Smooth muscle cell (in vitro differentiated cells): Measurements from ENCODE around the gene TAF10. TPM values are rescaled to one million over a fixed set of nuclear protein-coding genes. Genes with fewer than 3 reads are reported as not detected.

Source experiments
- DNase-seq: peaks from one replicate; lab custom pipeline; 2025; ENCODE audit not compliant: unreplicated experiment; lab: John Stamatoyannopoulos, UW
- H2AFZ ChIP-seq: fragments of 200-600 bp; sonication (generic); 2 replicates; pipeline ENCODE4 v1.6.0; 2016; ENCODE audit warnings: antibody characterized with exemption, low read depth, mild to moderate bottlenecking
- H3F3A ChIP-seq: fragments of 200-600 bp; sonication (generic); 2 replicates; pipeline ENCODE4 v1.6.0; 2017; ENCODE audit warnings: antibody characterized with exemption, low read depth
- H3K27ac ChIP-seq: fragments of 200-600 bp; sonication (generic); 2 replicates; pipeline ENCODE4 v1.5.1; 2016; ENCODE audit warnings: low read depth, mild to moderate bottlenecking
- H3K27me3 ChIP-seq: fragments of 200-600 bp; sonication (generic); 2 replicates; pipeline ENCODE4 v1.6.1; 2016; ENCODE audit warnings: low read depth, mild to moderate bottlenecking
- H3K36me3 ChIP-seq: fragments of 200-600 bp; sonication (generic); 2 replicates; pipeline ENCODE4 v1.5.1; 2016; ENCODE audit warnings: low read depth
- H3K4me1 ChIP-seq: fragments of 200-600 bp; sonication (generic); 2 replicates; pipeline ENCODE4 v1.5.1; 2016; ENCODE audit warnings: low read depth
- H3K4me2 ChIP-seq: fragments of 200-600 bp; sonication (generic); 2 replicates; pipeline ENCODE4 v1.6.0; 2016; ENCODE audit warnings: mild to moderate bottlenecking
- H3K4me3 ChIP-seq: fragments of 200-600 bp; sonication (generic); 2 replicates; pipeline ENCODE4 v1.5.1; 2016; ENCODE audit warnings: mild to moderate bottlenecking
- H3K79me2 ChIP-seq: fragments of 200-600 bp; sonication (generic); 2 replicates; pipeline ENCODE4 v1.6.0; 2016; ENCODE audit warnings: low read depth, mild to moderate bottlenecking
- H3K9ac ChIP-seq: fragments of 200-600 bp; sonication (generic); 2 replicates; pipeline ENCODE4 v1.6.0; 2016; ENCODE audit warnings: low read depth
- H3K9me3 ChIP-seq: fragments of 200-600 bp; sonication (generic); replicated peaks from 2 replicates; pipeline ENCODE4 v1.5.1; 2016; ENCODE audit warnings: low read depth
- H4K20me1 ChIP-seq: fragments of 200-600 bp; sonication (generic); 2 replicates; pipeline ENCODE4 v1.6.0; 2016; ENCODE audit warnings: low read depth
- WGBS: methylation state at CpG from one replicate; pipeline ENCODE4 v1.1.7; 2016; ENCODE audit warnings: low lambda C conversion rate; 5-methylcytosine and 5-hydroxymethylcytosine counted together
- polyA plus RNA-seq: library from polyadenylated mRNA; unstranded; fragments of >200 nt; fragmentation: Nextera tagmentation; extraction: Ambion mirVana; gene quantifications from 2 replicates; pipeline ENCODE4 v1.2.1, GENCODE V29; 2016
- total RNA-seq: library from RNA; depleted of rRNA; stranded (reverse); fragments of >200 nt; gene quantifications from 2 replicates; pipeline ENCODE4 v1.2.3, GENCODE V29; 2014
- TF ChIP-seq, protein P1 (sequence below): fragments of 200-600 bp; sonication (generic); IDR thresholded peaks from 2 replicates; pipeline ENCODE4 v1.5.1; 2017; ENCODE audit warnings: borderline replicate concordance, mild to moderate bottlenecking, antibody characterized with exemption; ENCODE audit not compliant: insufficient read depth, poor library complexity, severe bottlenecking

TAF10 gene
- total and polyA plus RNA-seq, 2 experiments from 2014 or later: 83.3 to 373 TPM

DNA sequence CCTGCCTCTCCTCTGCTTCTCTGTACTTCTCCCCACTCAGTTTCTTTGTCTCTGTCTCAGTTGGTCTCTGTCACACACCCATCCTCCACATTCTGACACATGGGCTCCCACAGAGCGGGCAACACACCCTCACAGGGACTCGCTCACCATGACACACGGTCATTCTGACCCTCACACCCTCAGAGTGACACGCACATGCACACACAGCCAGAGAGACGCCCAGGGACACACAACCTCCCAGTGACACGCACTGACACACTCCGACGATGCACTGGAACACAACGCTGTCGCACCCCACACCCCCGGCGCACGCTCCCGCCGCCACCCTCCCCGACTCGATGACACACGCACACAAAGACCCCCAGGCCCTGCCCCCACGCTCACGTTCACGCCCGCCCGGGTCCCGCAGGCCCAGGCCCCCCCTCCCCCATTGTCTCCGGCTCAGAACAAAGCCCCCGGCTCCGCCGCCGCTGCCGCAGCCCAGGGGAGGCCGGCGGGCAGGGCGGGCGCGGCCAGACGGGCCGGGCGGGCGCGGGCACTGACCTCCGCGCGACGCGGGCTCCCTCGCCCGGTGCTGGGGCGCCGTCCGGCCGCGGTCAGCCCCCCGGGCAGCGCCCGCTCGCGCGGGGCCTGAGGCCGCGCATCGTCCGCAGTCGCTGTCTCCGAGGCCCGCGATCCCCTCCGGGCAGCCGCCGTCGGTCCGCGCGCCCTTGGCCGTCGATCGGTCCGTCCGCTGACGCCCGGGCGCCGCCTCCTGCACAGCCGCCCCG is 43.2 kb upstream of the TAF10 start:
- Histone ChIP-seq H3K4me3 (peak overlapping the region; percentile 65), H3K36me3 (no peaks in the 10 kb centered on the region), H2AFZ (peak overlapping the region; percentile 75), H3K9me3 (no peaks in the 10 kb centered on the region), H3K4me1 (peaks cover 6% of the 10 kb centered on the region), H3K79me2 (peaks cover 19% of the 10 kb centered on the region), H3K9ac (peak overlapping the region; percentile 39), H3K27me3 (no peaks in the 10 kb centered on the region), H3K4me2 (peak overlapping the region; percentile 86), H3F3A (no peaks in the 10 kb centered on the region), H3K27ac (peak overlapping the region; percentile 11), H4K20me1 (peaks cover 33% of the 10 kb centered on the region)
- no peak for DNase-seq
- TF ChIP-seq, protein P1, sequence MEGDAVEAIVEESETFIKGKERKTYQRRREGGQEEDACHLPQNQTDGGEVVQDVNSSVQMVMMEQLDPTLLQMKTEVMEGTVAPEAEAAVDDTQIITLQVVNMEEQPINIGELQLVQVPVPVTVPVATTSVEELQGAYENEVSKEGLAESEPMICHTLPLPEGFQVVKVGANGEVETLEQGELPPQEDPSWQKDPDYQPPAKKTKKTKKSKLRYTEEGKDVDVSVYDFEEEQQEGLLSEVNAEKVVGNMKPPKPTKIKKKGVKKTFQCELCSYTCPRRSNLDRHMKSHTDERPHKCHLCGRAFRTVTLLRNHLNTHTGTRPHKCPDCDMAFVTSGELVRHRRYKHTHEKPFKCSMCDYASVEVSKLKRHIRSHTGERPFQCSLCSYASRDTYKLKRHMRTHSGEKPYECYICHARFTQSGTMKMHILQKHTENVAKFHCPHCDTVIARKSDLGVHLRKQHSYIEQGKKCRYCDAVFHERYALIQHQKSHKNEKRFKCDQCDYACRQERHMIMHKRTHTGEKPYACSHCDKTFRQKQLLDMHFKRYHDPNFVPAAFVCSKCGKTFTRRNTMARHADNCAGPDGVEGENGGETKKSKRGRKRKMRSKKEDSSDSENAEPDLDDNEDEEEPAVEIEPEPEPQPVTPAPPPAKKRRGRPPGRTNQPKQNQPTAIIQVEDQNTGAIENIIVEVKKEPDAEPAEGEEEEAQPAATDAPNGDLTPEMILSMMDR: no peak
- WGBS: 7% methylated on average over 18 of the region's 84 CpGs

DNA sequence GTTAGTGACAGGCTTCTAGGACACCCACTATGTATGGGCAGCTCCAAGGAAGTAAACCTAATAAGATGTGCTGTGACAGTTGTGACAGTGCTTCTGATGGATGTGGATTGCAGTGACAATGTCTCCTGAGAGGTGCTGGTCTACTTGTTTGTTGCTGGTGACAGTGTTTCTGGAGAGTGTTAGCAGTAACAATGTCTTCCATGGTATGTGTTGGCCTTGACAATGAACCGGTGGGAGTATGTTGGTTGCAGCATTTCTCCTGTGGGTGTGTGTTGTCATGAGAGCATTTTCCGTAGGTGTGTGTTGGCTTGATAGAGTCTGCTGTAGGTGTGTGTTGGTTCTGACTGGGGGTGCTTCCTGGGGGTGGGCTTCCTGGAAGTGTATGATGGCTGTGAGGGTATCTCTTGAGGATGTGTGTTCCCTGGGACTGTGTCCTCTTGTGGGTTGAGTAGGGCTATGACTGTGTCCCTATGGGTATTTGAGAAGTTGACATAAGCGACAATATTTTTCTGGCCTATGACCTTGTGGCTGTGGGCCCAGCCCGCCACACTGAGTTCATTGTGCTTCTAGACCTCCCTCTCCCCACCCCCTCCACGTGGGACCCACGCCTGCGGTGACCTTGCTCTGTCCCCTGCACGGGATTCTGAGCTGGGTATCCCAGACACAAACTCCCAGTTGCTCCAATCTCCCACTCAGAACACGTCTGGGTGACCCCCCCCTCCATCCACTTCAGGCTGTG is 42.4 kb upstream of the TAF10 start:
- 69% methylated on average over 9 of the region's 9 CpGs for WGBS
- TF ChIP-seq, protein P1: no peak
- Histone ChIP-seq H3K36me3 (no peaks in the 10 kb centered on the region), H3K27me3 (no peaks in the 10 kb centered on the region), H3K4me2 (peak overlapping the region; percentile 86), H3K9ac (peak overlapping the region; percentile 39), H4K20me1 (peaks cover 36% of the 10 kb centered on the region), H2AFZ (peak overlapping the region; percentile 75), H3K4me1 (peaks cover 6% of the 10 kb centered on the region), H3K27ac (peak overlapping the region; percentile 11), H3K79me2 (peaks cover 26% of the 10 kb centered on the region), H3F3A (no peaks in the 10 kb centered on the region), H3K4me3 (peak overlapping the region; percentile 65), H3K9me3 (no peaks in the 10 kb centered on the region)
- DNase-seq: no peak

DNA sequence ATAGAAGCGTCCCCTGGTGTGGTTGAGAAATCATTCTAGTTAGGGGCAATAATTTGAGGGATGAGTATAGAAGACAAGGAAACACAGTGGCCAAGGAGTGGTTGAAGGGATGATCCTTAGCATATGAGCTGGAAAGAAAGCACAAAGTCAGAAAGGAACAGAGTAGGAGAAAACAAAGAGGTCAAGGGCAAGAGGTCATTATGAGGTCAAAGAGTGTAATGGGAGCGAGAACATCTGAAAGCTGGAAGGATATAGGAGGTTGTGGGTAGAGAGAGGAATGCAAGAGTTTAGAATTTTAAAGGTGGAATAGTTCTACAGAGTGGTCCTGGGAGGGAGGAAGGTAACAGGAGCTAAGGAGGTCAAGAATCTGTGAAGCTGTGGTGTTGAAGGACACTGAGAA is 41.6 kb upstream of the TAF10 start:
- Histone ChIP-seq H3F3A (no peaks in the 10 kb centered on the region), H3K9me3 (no peaks in the 10 kb centered on the region), H3K27ac (no peak overlapping the region), H3K9ac (no peak overlapping the region), H3K4me2 (peak overlapping the region; percentile 9), H4K20me1 (peaks cover 36% of the 10 kb centered on the region), H3K79me2 (peaks cover 27% of the 10 kb centered on the region), H2AFZ (no peak overlapping the region), H3K4me1 (peaks cover 6% of the 10 kb centered on the region), H3K4me3 (no peak overlapping the region), H3K27me3 (no peaks in the 10 kb centered on the region), H3K36me3 (no peaks in the 10 kb centered on the region)
- TF ChIP-seq, protein P1: no peak
- no peak for DNase-seq
- 94% methylated on average over 2 of the region's 2 CpGs for WGBS
